Osteocyte (in vitro differentiated cells): Measurements from ENCODE around the gene PMPCA. TPM values are rescaled to one million over a fixed set of nuclear protein-coding genes. Genes with fewer than 3 reads are reported as not detected.

ENCODE experiments used
- DNase-seq: peaks from one replicate; pipeline ENCODE4 v3.0.0; 2021; ENCODE audit warnings: mixed read lengths; ENCODE audit not compliant: unreplicated experiment; ENCODE audit errors: extremely low spot score
- H3K27ac Mint-ChIP-seq: one replicate; pipeline ENCODE4 v1.8.0; 2021; ENCODE audit warnings: mild to moderate bottlenecking, mixed read lengths; ENCODE audit not compliant: unreplicated experiment
- H3K27me3 Mint-ChIP-seq: one replicate; pipeline ENCODE4 v1.8.0; 2021; ENCODE audit warnings: mixed read lengths; ENCODE audit not compliant: unreplicated experiment
- H3K36me3 Mint-ChIP-seq: one replicate; pipeline ENCODE4 v1.8.0; 2021; ENCODE audit warnings: mixed read lengths; ENCODE audit not compliant: unreplicated experiment
- H3K4me1 Mint-ChIP-seq: one replicate; pipeline ENCODE4 v1.8.0; 2021; ENCODE audit warnings: mixed read lengths; ENCODE audit not compliant: unreplicated experiment
- H3K4me3 Mint-ChIP-seq: one replicate; pipeline ENCODE4 v1.8.0; 2021; ENCODE audit warnings: mild to moderate bottlenecking, moderate library complexity, mixed read lengths; ENCODE audit not compliant: unreplicated experiment
- H3K9me3 Mint-ChIP-seq: one replicate; pipeline ENCODE4 v1.8.0; 2021; ENCODE audit warnings: mixed read lengths; ENCODE audit not compliant: unreplicated experiment
- CTCF ChIP-seq: fragments of 200-600 bp; sonication (generic); IDR thresholded peaks from 2 replicates; pipeline ENCODE4 v1.5.0; 2021; ENCODE audit warnings: antibody characterized with exemption, mild to moderate bottlenecking, moderate library complexity
- total RNA-seq: library from RNA; stranded (reverse); gene quantifications from 2 replicates; pipeline ENCODE4 v1.2.1, GENCODE V29; 2021

The PMPCA gene
- total RNA-seq, 1 donor from 2014 or later = 52.8 TPM

DNA sequence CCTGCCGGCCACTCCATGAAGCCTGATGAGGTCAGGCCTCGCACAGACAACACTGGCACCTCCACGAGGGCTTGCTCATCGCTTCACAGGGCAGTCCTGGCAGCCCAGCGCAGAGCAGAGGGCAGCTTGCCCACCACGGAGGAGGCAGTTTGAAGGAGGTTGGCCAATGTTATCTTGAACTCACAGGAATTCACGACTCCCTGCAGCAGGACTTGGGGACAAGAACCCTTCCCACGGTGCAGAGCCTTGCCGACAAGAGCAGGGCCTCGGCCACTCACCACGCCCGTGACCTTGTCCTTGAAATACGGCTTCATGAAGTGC lies 15.5 kb upstream of the PMPCA start:
- no peak overlapping the region for H3K4me3 Mint-ChIP-seq
- no peak for DNase-seq
- TF ChIP-seq CTCF = no peak
- no peaks in the 10 kb centered on the region for H3K27me3 Mint-ChIP-seq
- no peak overlapping the region for H3K27ac Mint-ChIP-seq
- no peaks in the 10 kb centered on the region for H3K9me3 Mint-ChIP-seq
- peaks cover 15% of the 10 kb centered on the region for H3K36me3 Mint-ChIP-seq
- peaks cover 11% of the 10 kb centered on the region for H3K4me1 Mint-ChIP-seq

DNA sequence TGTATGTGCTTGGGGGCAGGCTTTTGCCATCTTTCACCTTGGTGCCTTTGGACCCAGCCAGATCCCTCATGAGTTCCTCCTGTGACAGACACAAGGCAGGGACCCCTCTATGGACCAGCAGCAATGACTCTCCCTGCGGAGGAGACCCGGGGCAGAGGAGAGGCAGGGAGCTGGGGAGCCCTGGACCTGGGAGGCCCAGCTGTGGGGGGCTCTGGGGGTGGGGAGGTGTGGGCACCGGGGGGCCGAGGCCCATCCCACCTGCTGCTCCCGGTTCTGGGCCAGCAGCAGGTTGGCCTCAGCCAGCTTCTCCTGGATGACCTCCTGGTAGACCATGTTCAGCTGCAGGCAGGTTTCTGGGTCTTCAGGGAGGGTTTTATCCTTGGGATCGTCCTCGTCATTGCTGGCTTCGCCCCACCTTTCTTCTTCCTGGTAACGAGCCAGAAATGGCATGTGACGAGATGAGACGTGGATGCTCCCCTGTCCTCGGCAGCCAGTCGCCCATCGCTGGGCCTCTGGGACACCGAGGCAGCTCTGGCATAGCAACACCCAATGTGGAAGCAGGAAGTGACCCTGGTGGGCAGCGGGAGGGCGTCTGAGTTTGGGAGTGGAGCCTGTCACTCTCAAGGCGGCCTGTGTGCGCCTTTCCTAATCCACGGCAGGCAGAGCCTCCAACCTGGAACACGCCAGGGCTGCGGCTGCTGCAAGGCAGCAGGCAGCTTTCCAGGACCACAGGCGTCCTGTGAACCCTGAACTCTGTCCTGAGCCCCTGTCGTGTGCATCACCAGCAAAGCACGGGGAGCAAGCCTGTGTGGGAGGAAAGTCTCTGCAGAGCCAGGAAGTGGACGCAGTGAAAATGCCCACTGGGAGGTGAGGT lies 14.9 kb upstream of the PMPCA start:
- H3K4me3 Mint-ChIP-seq = no peak overlapping the region
- no peak for TF ChIP-seq CTCF
- no peak for DNase-seq
- H3K4me1 Mint-ChIP-seq = peaks cover 12% of the 10 kb centered on the region
- no peaks in the 10 kb centered on the region for H3K27me3 Mint-ChIP-seq
- H3K9me3 Mint-ChIP-seq = no peaks in the 10 kb centered on the region
- H3K36me3 Mint-ChIP-seq = peaks cover 13% of the 10 kb centered on the region
- no peak overlapping the region for H3K27ac Mint-ChIP-seq

DNA sequence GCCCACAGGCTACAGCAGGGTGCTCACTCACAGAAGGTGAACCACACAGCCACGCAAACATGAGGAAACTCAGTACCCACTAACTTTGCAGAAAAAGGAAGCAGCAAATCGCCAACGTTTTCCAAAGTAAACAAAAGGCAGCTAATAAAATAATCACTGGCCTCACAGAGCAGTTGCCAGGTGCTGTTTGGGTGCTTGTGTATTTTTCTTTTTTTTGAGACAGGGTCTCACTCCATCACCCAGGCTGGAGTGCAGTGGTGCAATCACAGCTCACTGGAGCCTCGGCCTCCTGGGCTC lies 14.3 kb upstream of the PMPCA start:
- H3K27ac Mint-ChIP-seq = no peak overlapping the region

GRCh38 chr9:136397643-136398042 lies 12.8 kb upstream of the PMPCA start:
- no peaks in the 10 kb centered on the region for H3K27me3 Mint-ChIP-seq
- peaks cover 7% of the 10 kb centered on the region for H3K36me3 Mint-ChIP-seq
- H3K27ac Mint-ChIP-seq = no peak overlapping the region

More for the DNA sequence above, 14.3 kb upstream of the PMPCA start:
- DNase-seq = no peak
- TF ChIP-seq CTCF = no peak
- H3K27me3 Mint-ChIP-seq = no peaks in the 10 kb centered on the region
- peaks cover 14% of the 10 kb centered on the region for H3K4me1 Mint-ChIP-seq
- H3K9me3 Mint-ChIP-seq = no peaks in the 10 kb centered on the region
- H3K4me3 Mint-ChIP-seq = no peak overlapping the region
- H3K36me3 Mint-ChIP-seq = peaks cover 11% of the 10 kb centered on the region

DNA sequence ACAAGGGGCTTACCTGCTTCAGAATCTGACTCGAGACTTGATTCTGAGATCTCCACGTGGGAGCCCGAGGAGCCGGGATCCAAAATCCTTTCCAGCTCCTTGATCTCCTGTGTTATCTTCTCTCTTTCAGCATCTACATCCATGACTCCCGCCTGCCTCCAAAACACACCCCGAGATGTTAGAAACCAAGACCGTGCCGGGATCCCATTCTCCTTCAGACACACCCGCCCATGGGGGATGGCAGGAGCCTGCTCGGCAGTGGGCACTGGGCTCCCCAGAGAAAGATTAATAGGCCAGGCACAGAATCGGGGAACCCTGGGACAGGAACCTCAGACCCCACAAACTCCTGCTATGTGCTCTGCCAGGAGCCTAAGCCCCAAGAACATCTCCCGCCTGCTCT lies 12.2 kb upstream of the PMPCA start:
- Mint-ChIP-seq H3K4me3 (peak overlapping the region; percentile 18), H3K36me3 (peaks cover 7% of the 10 kb centered on the region), H3K27me3 (no peaks in the 10 kb centered on the region), H3K27ac (no peak overlapping the region), H3K4me1 (peaks cover 14% of the 10 kb centered on the region), H3K9me3 (no peaks in the 10 kb centered on the region)
- no peak for DNase-seq
- TF ChIP-seq CTCF = no peak

More at GRCh38 chr9:136397643-136398042, 12.8 kb upstream of the PMPCA start:
- no peak for DNase-seq
- Mint-ChIP-seq H3K9me3 (no peaks in the 10 kb centered on the region), H3K4me3 (no peak overlapping the region), H3K4me1 (peaks cover 14% of the 10 kb centered on the region)
- no peak for TF ChIP-seq CTCF
